ENCODE measurements around the gene ARHGEF10L. TPM values are rescaled to one million over a fixed set of nuclear protein-coding genes. Genes with fewer than 3 reads are reported as not detected.

The ARHGEF10L gene
- total RNA-seq, 4 donors from 2014 or later, result 30.0 to 61.4 (median 44.7) TPM

DNA sequence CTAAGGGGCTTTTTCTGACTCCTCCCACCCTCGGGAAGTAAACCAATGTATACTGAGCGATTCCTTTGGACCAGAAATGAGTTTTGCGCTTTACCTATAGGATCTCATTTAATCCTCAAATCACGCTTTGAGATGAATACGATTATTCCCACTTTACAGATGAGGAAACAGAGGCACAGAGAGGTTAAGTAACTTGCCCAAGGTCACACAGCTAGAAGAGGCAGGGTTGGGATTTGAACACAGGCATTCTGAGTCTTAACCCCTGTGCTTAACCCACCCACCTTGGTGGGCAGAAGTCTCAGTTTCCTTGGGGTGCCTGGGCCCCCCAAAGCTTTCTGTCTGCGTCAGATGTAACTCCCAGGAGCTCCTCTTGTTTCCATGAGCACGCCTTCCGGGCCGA, 129.8 kb downstream of the ARHGEF10L start:
- no peak for TF ChIP-seq POLR2A (IDR thresholded peaks at IDR 0.05)
- TF ChIP-seq, protein P1, sequence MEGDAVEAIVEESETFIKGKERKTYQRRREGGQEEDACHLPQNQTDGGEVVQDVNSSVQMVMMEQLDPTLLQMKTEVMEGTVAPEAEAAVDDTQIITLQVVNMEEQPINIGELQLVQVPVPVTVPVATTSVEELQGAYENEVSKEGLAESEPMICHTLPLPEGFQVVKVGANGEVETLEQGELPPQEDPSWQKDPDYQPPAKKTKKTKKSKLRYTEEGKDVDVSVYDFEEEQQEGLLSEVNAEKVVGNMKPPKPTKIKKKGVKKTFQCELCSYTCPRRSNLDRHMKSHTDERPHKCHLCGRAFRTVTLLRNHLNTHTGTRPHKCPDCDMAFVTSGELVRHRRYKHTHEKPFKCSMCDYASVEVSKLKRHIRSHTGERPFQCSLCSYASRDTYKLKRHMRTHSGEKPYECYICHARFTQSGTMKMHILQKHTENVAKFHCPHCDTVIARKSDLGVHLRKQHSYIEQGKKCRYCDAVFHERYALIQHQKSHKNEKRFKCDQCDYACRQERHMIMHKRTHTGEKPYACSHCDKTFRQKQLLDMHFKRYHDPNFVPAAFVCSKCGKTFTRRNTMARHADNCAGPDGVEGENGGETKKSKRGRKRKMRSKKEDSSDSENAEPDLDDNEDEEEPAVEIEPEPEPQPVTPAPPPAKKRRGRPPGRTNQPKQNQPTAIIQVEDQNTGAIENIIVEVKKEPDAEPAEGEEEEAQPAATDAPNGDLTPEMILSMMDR (IDR thresholded peaks at IDR 0.05), result no peak
- no peak overlapping the region for H3K27ac ChIP-seq
- 75 to 90% methylated on average over 6 to 9 of the region's 9 CpGs for WGBS, 2 donors
- H3K4me3 ChIP-seq, result no peak overlapping the region
- intact Hi-C loops (cut with DNase I), result loop anchor here (10.0 kb wide), 1 partner anchor 425 kb away; no protein-coding TSS in a partner anchor
- peaks cover 7 to 100% (median 12%) of the 10 kb centered on the region in 3 donors for H3K36me3 ChIP-seq
- peaks cover 3 to 39% (median 5%) of the 10 kb centered on the region in 3 donors for H3K4me1 ChIP-seq
- no peaks in the 10 kb centered on the region for H3K9me3 ChIP-seq
- DNase-seq, result no peak
- no peaks in the 10 kb centered on the region for H3K27me3 ChIP-seq

DNA sequence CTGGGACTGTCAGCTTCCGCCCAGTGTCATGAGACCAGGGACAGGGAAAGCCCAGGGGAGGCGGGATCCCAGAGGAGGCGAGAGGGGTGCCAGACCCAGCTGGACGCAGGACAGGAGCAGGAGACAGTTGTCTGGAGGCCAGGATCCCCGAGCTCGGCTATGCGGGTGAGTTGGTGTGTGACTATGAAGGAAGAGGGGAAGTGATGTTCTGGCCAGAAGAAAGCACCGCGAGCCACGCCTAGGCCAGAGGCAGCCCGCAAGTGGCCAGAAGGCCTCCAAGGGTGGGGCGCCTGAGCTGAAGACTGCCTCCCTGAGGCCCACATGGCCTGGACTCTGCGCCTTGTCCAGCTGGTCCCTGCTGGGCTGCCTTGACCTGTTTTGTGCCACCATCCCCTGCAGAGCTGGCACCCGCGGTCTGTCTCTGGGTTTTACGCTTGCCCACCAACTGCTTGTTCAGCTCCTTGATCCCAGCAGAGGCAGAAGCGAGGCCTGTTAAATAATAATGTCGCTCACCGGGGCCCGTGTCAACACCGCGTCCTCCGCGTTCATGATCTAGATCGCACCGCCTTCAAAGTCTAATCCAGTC, 130.5 kb downstream of the ARHGEF10L start:
- Histone ChIP-seq H3K36me3 (peaks cover 1 to 99% (median 7%) of the 10 kb centered on the region in 3 donors), H3K27ac (peak overlapping the region in 1 of 4 donors; percentile 9), H3K4me1 (peaks cover 3 to 41% (median 5%) of the 10 kb centered on the region in 3 donors), H3K4me3 (no peak overlapping the region), H3K27me3 (no peaks in the 10 kb centered on the region), H3K9me3 (no peaks in the 10 kb centered on the region)
- intact Hi-C loops (cut with DNase I), result loop anchor here (10.0 kb wide), 1 partner anchor 425 kb away; no protein-coding TSS in a partner anchor
- TF ChIP-seq POLR2A (IDR thresholded peaks at IDR 0.05), result no peak
- TF ChIP-seq, protein P1 (IDR thresholded peaks at IDR 0.05), result no peak
- 84 to 87% methylated on average over 3 to 22 of the region's 26 CpGs for WGBS, 2 donors
- no peak for DNase-seq

DNA sequence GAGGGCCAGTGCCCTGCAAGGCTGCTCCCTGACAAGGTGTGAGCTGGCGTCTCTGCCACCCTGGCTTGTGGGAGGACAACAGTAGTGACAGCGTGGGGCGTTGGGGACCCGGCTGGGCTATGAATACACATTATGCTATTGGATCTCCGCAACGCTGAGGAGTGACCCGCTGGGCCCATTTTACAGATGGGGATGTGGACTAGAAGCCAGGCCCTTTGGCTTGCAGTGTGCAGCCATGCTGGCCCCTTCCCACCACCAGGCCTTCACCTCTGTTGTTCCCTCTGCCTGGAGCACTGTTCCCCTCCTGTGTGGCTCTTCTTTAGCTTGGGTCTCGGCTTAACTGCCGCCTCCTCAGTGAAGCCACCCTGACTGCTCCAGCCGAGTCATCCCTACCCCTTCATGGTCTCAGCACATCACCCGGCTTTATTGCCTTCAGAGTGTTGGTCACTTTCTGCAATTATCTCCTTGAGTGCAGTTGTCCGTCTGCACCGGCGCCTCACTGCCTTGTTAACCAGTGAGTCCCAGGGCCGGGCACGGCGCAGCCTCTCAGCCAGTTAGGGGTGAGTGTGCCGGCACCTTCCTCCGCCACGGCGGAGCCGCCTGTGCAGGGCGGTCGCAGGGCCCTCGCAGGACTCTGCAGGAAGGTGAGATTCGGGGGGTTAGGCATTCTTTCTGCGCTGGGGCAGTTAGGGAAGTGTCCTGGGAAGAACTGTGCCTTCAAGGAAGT, 131.3 kb downstream of the ARHGEF10L start:
- no peak for DNase-seq
- 87 to 93% methylated on average over 12 to 13 of the region's 27 CpGs for WGBS, 2 donors
- H3K36me3 ChIP-seq, result peaks cover 0 to 99% (median 3%) of the 10 kb centered on the region in 3 donors

DNA sequence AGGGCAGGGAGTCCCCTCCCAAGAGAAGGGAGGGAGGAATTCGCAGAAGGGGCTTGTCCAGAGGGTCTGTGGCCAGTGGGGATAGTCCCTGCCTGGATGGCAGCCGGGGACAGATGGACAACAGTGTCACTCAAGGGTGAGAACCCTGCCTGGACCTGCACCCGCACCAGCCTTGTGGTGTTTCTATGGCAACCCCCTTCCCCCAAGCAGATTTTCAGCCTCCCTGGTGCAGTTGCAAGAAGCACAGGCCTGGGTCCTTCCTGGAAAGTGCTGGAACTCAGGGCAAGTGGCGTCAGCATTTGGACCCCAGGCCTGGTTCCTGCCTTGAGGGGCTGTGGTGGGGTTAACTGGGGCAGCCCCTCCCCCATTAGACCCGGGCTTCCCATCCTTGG, 131.8 kb downstream of the ARHGEF10L start:
- intact Hi-C loops (cut with DNase I), result no loop called here
- 47% methylated on average over 2 of the region's 5 CpGs; no CpG with 5 or more reads in 1 of the 2 donors for WGBS, 2 donors
- Histone ChIP-seq H3K4me3 (no peak overlapping the region), H3K27ac (no peak overlapping the region), H3K9me3 (no peaks in the 10 kb centered on the region), H3K36me3 (peaks cover 0 to 98% (median 3%) of the 10 kb centered on the region in 3 donors), H3K4me1 (peaks cover 3 to 51% (median 5%) of the 10 kb centered on the region in 3 donors), H3K27me3 (no peaks in the 10 kb centered on the region)
- DNase-seq, result no peak
- TF ChIP-seq, protein P1 (IDR thresholded peaks at IDR 0.05), result no peak
- no peak for TF ChIP-seq POLR2A (IDR thresholded peaks at IDR 0.05)

More for the DNA sequence above, 131.3 kb downstream of the ARHGEF10L start:
- H3K27me3 ChIP-seq, result no peaks in the 10 kb centered on the region
- H3K4me1 ChIP-seq, result peaks cover 3 to 49% (median 5%) of the 10 kb centered on the region in 3 donors
- intact Hi-C loops (cut with DNase I), result no loop called here
- no peaks in the 10 kb centered on the region for H3K9me3 ChIP-seq
- no peak overlapping the region for H3K4me3 ChIP-seq
- H3K27ac ChIP-seq, result no peak overlapping the region
- TF ChIP-seq, protein P1 (IDR thresholded peaks at IDR 0.05), result no peak

DNA sequence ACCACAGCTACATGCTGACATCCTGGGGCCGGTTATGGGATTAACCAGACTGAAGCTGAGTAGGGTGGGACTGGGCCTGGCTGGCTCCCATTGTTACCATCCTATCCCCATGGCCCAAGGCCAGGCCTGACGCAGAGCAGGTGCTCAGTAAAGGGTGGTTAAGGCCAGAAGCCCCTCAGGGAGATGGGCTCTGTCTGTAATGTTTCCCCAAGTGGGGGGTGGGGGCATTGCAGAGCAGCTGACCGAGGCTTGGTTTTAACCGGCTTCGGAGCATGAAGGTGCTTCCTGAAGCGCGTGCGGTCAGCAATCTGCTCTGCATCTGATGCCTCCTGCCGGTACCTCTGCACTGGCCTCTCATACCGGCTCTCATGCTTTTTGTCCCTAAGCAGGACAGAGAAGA, 132.2 kb downstream of the ARHGEF10L start:
- Histone ChIP-seq H3K36me3 (peaks cover 0 to 98% (median 3%) of the 10 kb centered on the region in 3 donors), H3K4me3 (no peak overlapping the region), H3K27me3 (no peaks in the 10 kb centered on the region), H3K27ac (no peak overlapping the region), H3K4me1 (peaks cover 3 to 51% (median 5%) of the 10 kb centered on the region in 3 donors), H3K9me3 (no peaks in the 10 kb centered on the region)
- TF ChIP-seq, protein P1 (IDR thresholded peaks at IDR 0.05), result no peak
- TF ChIP-seq POLR2A (IDR thresholded peaks at IDR 0.05), result no peak
- no peak for DNase-seq
- intact Hi-C loops (cut with DNase I), result no loop called here
- 30 to 47% methylated on average over 2 to 3 of the region's 10 CpGs for WGBS, 2 donors
